Measurements from ENCODE around the gene SUGP2. TPM values are rescaled to one million over a fixed set of nuclear protein-coding genes. Genes with fewer than 3 reads are reported as not detected.

The SUGP2 gene
- total RNA-seq, 6 donors from 2014 or later, result 33.6 to 179 (median 64.9) TPM

DNA sequence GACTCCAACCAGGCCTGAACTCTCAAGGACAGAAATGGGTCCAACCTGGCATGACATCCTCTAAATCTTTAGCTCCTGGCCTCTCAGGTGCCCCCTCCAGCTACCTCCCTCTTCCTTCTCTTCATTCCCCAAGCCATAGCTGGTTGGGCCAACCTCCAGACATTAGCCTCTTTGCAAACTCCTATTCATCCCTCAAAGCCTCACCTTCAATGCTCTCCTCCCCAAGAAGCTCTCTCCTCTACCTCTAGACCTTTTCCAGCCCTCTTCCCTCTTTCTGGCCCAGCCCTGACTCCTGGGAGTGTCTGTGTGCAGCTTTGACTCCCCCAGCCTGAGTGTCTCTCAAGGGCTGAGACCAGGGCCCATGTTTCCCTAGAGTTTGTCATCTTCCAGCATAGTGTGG is 87.0 kb downstream of the SUGP2 start:
- no peaks in the 10 kb centered on the region for H3K36me3 ChIP-seq
- no peak overlapping the region for H3K27ac ChIP-seq
- no peaks in the 10 kb centered on the region for H3K9me3 ChIP-seq
- H3K4me3 ChIP-seq, result no peak overlapping the region
- TF ChIP-seq POLR2A (IDR thresholded peaks at IDR 0.05) (no peak), POLR2AphosphoS5 (IDR thresholded peaks at IDR 0.05) (no peak), EP300 (IDR thresholded peaks at IDR 0.05) (no peak)
- TF ChIP-seq, protein P1, sequence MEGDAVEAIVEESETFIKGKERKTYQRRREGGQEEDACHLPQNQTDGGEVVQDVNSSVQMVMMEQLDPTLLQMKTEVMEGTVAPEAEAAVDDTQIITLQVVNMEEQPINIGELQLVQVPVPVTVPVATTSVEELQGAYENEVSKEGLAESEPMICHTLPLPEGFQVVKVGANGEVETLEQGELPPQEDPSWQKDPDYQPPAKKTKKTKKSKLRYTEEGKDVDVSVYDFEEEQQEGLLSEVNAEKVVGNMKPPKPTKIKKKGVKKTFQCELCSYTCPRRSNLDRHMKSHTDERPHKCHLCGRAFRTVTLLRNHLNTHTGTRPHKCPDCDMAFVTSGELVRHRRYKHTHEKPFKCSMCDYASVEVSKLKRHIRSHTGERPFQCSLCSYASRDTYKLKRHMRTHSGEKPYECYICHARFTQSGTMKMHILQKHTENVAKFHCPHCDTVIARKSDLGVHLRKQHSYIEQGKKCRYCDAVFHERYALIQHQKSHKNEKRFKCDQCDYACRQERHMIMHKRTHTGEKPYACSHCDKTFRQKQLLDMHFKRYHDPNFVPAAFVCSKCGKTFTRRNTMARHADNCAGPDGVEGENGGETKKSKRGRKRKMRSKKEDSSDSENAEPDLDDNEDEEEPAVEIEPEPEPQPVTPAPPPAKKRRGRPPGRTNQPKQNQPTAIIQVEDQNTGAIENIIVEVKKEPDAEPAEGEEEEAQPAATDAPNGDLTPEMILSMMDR (IDR thresholded peaks at IDR 0.05), result no peak
- H3K27me3 ChIP-seq, result no peaks in the 10 kb centered on the region
- H3K4me1 ChIP-seq, result peaks cover 3 to 8% (median 5%) of the 10 kb centered on the region in 4 donors
- ATAC-seq (ENCODE audit: low FRiP score in 2 of 2), result no peak
- DNase-seq, result no peak

DNA sequence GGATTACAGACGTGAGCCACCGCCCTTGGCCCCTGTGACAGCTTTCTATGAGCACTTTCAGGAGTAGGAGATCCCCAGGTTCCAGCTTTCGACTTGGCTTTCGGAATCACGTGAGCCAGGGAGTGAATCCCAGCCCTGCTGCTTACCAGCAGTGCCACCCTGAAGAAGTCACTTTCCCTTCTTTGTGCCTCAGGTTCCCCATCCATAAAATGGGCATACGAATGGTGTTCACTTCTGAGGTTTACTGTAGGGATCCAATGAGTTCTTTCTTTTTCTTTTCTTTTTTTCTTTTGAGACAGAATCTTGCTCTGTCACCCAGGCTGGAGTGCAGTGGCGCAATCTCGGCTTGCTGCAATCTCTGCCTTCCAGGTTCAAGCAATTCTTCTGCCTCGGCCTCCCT is 88.0 kb downstream of the SUGP2 start:
- no peak overlapping the region for H3K27ac ChIP-seq
- no peaks in the 10 kb centered on the region for H3K27me3 ChIP-seq
- H3K4me1 ChIP-seq, result peaks cover 6 to 16% (median 10%) of the 10 kb centered on the region in 4 donors
- WGBS, 2 donors, result 92 to 94% methylated on average over 9 of the region's 9 CpGs
- DNase-seq (no peak), ATAC-seq (ENCODE audit: low FRiP score in 2 of 2) (no peak)
- H3K9me3 ChIP-seq, result no peaks in the 10 kb centered on the region
- TF ChIP-seq POLR2A (IDR thresholded peaks at IDR 0.05), result no peak
- TF ChIP-seq, protein P1 (IDR thresholded peaks at IDR 0.05), result no peak
- no peak for TF ChIP-seq POLR2AphosphoS5 (IDR thresholded peaks at IDR 0.05)
- no peak for TF ChIP-seq EP300 (IDR thresholded peaks at IDR 0.05)
- H3K36me3 ChIP-seq, result no peaks in the 10 kb centered on the region
- H3K4me3 ChIP-seq, result no peak overlapping the region

GRCh38 chr19:18943465-18943864 is 89.9 kb downstream of the SUGP2 start:
- peaks cover 16 to 29% (median 20%) of the 10 kb centered on the region in 4 donors for H3K4me1 ChIP-seq
- TF ChIP-seq POLR2AphosphoS5 (IDR thresholded peaks at IDR 0.05) (no peak), EP300 (IDR thresholded peaks at IDR 0.05) (no peak), POLR2A (IDR thresholded peaks at IDR 0.05) (no peak)
- TF ChIP-seq, protein P1 (IDR thresholded peaks at IDR 0.05), result no peak
- DNase-seq, result no peak
- no peaks in the 10 kb centered on the region for H3K9me3 ChIP-seq
- no peak overlapping the region for H3K4me3 ChIP-seq
- 82 to 85% methylated on average over 3 to 4 of the region's 4 CpGs for WGBS, 2 donors
- H3K27me3 ChIP-seq, result no peaks in the 10 kb centered on the region
- no peak for ATAC-seq (ENCODE audit: low FRiP score in 2 of 2)
- H3K36me3 ChIP-seq, result no peaks in the 10 kb centered on the region
- no peak overlapping the region for H3K27ac ChIP-seq

DNA sequence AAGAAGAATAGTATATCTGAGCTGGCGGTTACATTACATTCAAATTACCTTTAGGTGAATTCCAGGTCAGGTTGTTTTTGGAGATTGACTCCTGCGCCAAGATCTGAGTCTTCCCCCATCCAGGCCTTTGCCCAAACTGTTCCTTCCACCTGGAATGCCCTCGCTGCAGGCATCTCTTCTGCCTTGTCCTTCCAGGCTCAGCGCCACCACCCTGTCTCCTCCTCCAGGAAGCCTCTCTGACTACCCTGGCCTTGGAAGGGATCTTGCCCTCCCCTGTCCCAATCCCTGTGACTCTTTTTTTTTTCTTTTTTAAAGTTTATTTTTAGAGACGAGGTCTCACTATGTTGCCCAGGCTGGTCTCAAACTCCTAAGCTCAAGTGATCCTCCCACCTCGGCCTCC is 90.6 kb downstream of the SUGP2 start:
- H3K36me3 ChIP-seq, result no peaks in the 10 kb centered on the region
- no peaks in the 10 kb centered on the region for H3K27me3 ChIP-seq
- no peak overlapping the region for H3K4me3 ChIP-seq
- ATAC-seq (ENCODE audit: low FRiP score in 2 of 2), result no peak
- TF ChIP-seq, protein P1 (IDR thresholded peaks at IDR 0.05), result no peak
- TF ChIP-seq EP300 (IDR thresholded peaks at IDR 0.05) (no peak), POLR2A (IDR thresholded peaks at IDR 0.05) (no peak), POLR2AphosphoS5 (IDR thresholded peaks at IDR 0.05) (no peak)
- DNase-seq, result no peak
- no peak overlapping the region for H3K27ac ChIP-seq
- 89 to 96% methylated on average over 6 of the region's 6 CpGs for WGBS, 2 donors
- peaks cover 16 to 29% (median 20%) of the 10 kb centered on the region in 4 donors for H3K4me1 ChIP-seq
- H3K9me3 ChIP-seq, result no peaks in the 10 kb centered on the region

DNA sequence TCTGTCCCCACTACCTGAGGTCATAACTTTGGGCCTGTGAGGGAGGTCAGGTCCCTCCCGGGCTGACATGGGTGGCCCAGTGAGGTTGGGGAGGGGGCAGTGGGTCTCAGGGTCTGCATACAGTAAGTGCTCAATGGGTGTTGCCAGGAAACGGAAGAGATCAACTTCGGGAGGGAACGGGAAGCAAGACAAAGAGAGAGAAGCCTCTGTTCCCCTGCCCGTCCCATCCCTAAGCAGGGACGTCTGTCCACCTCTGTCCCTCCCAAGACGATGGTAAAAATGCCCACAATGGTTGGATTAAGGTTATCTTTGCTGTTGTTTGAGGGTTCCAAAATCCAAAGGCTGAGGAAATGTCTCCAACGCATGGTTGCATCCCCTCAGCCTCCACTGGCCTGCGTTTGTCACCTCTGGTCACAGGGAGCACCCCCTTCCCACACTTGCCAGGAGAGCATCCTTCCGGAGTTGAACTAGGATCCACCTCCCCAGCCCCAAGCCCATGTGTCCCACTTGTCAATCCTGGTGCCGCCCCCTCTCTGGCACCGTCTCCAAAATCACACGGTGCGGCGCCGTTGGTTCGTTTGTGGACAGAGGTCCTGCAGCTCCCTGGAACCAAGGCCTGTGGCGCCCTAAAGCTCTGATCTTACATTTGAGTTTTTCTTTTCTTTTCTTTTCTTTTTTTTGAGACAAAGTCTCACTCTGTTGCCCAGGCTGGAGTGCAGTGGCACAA is 91.5 kb downstream of the SUGP2 start:
- 63 to 64% methylated on average over 17 to 18 of the region's 18 CpGs for WGBS, 2 donors
- Histone ChIP-seq H3K36me3 (no peaks in the 10 kb centered on the region), H3K4me3 (peak overlapping the region in 3 of 4 donors; percentile 65 to 75 (median 71)), H3K27ac (peak overlapping the region in 3 of 4 donors; percentile 44 to 86 (median 46)), H3K4me1 (peaks cover 16 to 29% (median 20%) of the 10 kb centered on the region in 4 donors), H3K9me3 (no peaks in the 10 kb centered on the region), H3K27me3 (no peaks in the 10 kb centered on the region)
- DNase-seq, result no peak
- no peak for TF ChIP-seq EP300 (IDR thresholded peaks at IDR 0.05)
- ATAC-seq (ENCODE audit: low FRiP score in 2 of 2), result no peak

Other genes with a start within 250 kb of the SUGP2 start
- gene COMP, start 242.2 kb downstream of the SUGP2 start, total RNA-seq, result 1 to 10 TPM in 4 of 6 donors, not detected in 2; 1.8 to 8.5 (median 4.3) TPM
- 100 to 1,000 TPM in 2 of 6 donors, 10 to 100 TPM in 4; 68.9 to 157 (median 86.3) TPM for gene UPF1, start 201.6 kb downstream of the SUGP2 start, total RNA-seq
- gene CERS1, start 137.4 kb downstream of the SUGP2 start, total RNA-seq, result under 1 TPM in 2 of 6 donors, not detected in 4; 0.20 to 0.30 TPM
- 100 to 1,000 TPM; 124 to 250 (median 191) TPM for gene COPE, start 114.1 kb downstream of the SUGP2 start, total RNA-seq
- gene DDX49, start 113.8 kb downstream of the SUGP2 start, total RNA-seq, result 10 to 100 TPM; 22.5 to 46.7 (median 40.1) TPM
- 10 to 100 TPM; 17.3 to 58.0 (median 27.8) TPM for gene HOMER3, start 92.3 kb downstream of the SUGP2 start, total RNA-seq
- 10 to 100 TPM; 14.1 to 46.5 (median 26.8) TPM for gene ARMC6, start 86 bp upstream of the SUGP2 start, total RNA-seq
- gene SLC25A42, start 30.5 kb upstream of the SUGP2 start, total RNA-seq, result 10 to 100 TPM in 5 of 6 donors, 1 to 10 TPM in 1; 5.6 to 23.0 (median 13.6) TPM
- 10 to 100 TPM; 18.7 to 31.6 (median 26.2) TPM for gene TMEM161A, start 105.0 kb upstream of the SUGP2 start, total RNA-seq
- gene MEF2B, start 136.7 kb upstream of the SUGP2 start, total RNA-seq, result 1 to 10 TPM in 3 of 6 donors, not detected in 3; 2.0 to 3.9 (median 3.1) TPM
- 10 to 100 TPM; 10.1 to 55.5 (median 34.0) TPM for gene BORCS8, start 158.6 kb upstream of the SUGP2 start, total RNA-seq
- 10 to 100 TPM; 39.1 to 79.7 (median 67.3) TPM for gene RFXANK, start 158.7 kb upstream of the SUGP2 start, total RNA-seq
- gene NR2C2AP, start 169.9 kb upstream of the SUGP2 start, total RNA-seq, result 10 to 100 TPM in 4 of 6 donors, 1 to 10 TPM in 2; 5.2 to 17.0 (median 10.8) TPM
- gene NCAN, start 178.4 kb upstream of the SUGP2 start, total RNA-seq, result 1 to 10 TPM in 1 of 6 donors, not detected in 5; 3.1 TPM
- gene TM6SF2, start 239.8 kb upstream of the SUGP2 start, total RNA-seq, result 1 to 10 TPM in 1 of 6 donors, under 1 TPM in 2, not detected in 3; 0.30 to 1.0 (median 0.46) TPM

Data from upper lobe of left lung (tissue), 6 donors.